HG02763 (cell line): Measurements from ENCODE around the gene CES2.

Experiments used
- ATAC-seq: cut with Tn5 transposase; IDR thresholded peaks from one replicate; pipeline ENCODE4 v1.9.1; 2021; ENCODE audit warnings: mild to moderate bottlenecking, moderate library complexity; ENCODE audit not compliant: unreplicated experiment

Gene CES2

DNA sequence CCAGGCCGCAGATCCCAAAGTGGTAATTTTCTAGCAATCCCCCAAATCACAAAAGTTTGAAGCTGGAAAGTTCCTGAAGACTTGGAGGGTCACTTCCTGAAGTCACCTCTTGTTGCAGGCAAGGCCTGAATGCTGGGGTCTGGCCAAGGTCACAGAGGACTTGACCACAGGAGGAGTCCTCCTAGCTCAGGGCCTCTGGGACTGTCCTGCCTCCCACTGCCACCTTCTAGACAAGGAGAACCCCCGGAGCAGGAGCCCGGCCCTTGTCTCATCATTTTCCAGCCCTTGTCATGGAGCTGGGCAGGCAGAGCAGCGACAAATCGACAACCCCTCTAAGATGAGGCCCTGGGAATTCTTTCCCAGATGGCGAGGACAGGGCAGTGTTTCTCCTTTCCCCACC is 17.0 kb upstream of the CES2 start:
- ATAC-seq = no peak

DNA sequence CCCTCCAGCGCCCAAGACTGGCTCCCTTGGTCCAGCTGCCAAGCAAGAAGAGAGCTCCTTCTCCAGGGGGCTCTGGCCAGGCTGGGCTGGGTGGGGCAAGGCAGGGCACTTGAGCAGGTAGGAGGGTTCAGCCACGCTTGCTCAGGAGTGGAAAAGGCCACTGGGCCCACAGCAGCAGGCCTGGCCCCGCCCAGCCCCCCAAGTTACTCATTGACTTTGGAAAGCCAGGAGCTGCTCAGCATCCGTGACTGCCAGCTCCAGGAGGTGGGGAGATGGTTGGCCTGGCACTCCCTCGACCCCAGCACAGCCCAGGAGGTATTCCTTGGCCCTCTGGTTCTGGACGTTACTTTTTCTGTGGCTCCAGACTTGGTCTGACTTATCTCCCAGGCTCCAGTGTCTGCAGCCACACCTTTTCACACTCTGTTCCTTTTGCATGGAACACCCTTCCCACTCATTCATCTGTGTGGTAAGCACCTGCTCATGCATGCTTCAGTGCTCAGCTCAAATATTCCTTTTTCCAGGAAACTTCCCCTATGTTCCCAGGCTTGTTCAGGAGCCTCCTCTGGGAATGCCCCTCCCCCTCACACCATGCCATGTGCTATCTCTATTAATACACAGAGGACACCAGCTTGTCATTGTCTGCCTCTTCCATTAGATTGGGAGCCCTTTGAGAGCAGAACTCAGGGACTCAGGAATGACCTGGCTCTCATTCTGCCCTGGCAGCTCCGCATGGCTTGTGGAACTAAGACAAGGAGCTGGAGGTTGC is 16.3 kb upstream of the CES2 start, which contains the start of gene CDH16:
CDH16 (minus strand) TSS at position 83 of the 766 bp plus-strand sequence. CDS start 820 bp downstream, outside the sequence.
- ATAC-seq = no peak

GRCh38 chr16:66919569-66920298 is 15.6 kb upstream of the CES2 start:
- no peak for ATAC-seq

- no peak for ATAC-seq
These were observed 15.1 kb upstream of the CES2 start for GRCh38 chr16:66920299-66920590.

DNA sequence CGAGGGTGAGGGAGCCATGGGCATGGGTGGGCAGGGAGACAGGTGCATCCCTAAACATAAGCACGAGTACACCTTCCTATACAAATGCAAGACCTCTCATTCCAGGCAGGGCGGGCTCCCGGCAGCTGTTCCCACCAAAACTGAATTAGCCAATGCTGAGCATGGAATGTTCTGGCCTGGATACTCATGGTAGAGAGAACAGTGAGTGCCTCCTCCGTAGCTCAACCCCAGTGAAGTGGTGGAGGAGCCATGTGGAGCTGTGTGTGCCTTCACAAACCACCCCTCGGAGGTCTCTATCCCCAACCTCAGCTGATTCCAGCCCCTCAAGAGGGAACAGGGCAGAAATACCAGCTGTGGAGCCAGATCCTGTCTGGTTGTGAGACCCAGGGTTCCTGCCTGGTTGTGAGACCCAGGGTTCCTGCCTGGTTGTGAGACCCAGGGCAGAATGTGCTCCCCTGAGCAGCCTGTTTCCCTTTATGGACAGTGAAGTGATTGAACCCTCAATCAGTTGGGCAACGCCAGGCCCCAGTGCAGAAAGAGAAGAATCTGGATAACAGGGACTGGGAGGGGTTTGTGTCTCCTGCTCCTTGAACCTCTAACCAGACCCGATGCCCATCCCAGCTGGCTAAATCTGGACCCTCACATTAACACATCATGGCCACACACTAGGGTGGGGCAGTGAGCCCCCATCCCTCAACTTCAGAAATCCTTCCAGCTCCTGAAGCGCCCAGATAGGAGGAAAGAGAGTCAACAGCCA is 14.2 kb upstream of the CES2 start:
- no peak for ATAC-seq

GRCh38 chr16:66921729-66922450 is 13.4 kb upstream of the CES2 start:
- no peak for ATAC-seq

GRCh38 chr16:66923247-66923731 is 12.0 kb upstream of the CES2 start:
- no peak for ATAC-seq

DNA sequence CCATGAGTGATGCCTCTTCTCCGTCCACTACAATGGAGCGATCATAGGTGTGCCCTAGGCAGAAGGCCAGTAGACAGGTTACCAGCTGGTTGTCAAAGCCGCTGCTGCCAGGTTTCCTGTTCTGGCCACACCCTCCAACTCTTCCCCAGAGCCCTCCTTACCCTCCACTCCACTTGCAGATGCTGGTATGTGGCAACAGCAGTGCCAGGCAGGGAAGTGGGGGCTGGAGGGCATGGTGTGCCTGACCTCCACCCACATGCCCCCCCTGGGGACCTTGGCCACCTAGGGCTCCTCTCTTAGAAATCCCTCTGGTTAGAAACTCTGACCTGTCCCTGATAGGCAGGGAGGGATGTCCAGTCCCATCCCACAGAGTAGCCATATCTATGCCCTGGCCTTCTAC is 11.4 kb upstream of the CES2 start:
- ATAC-seq = no peak

GRCh38 chr16:66924527-66925321 is 10.6 kb upstream of the CES2 start:
- ATAC-seq = no peak

DNA sequence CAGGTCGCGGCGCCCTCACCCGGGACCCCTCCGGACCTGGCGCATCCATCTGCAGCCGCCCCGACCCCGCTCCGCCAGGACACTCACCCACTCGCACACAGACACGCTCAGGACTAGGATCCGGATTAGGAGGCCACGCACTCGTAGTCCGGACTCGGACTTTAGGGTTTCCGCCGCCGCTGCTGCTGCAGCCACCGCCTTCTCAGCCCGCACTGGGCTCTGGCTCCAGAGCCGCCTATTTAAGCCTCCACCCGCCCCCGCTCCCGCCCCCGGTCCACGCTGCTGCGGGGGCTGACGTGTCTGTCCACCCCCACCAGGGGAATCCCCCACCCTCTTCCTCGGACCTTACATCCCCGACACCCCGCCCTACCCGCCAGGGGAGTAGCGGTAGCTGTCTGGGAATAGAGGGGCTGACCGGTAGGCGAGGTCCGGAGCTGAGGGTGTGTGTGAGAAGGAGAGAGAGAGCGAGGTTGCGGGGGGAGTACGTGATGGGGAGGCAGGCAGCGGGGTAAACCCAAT is 9.9 kb upstream of the CES2 start, which contains the start of gene RRAD:
RRAD (minus strand) TSS at position 214 of the 519 bp plus-strand sequence. CDS start 356 bp downstream, outside the sequence.
- no peak for ATAC-seq

- ATAC-seq = no peak
These were observed 9.0 kb upstream of the CES2 start for GRCh38 chr16:66926171-66926947.

DNA sequence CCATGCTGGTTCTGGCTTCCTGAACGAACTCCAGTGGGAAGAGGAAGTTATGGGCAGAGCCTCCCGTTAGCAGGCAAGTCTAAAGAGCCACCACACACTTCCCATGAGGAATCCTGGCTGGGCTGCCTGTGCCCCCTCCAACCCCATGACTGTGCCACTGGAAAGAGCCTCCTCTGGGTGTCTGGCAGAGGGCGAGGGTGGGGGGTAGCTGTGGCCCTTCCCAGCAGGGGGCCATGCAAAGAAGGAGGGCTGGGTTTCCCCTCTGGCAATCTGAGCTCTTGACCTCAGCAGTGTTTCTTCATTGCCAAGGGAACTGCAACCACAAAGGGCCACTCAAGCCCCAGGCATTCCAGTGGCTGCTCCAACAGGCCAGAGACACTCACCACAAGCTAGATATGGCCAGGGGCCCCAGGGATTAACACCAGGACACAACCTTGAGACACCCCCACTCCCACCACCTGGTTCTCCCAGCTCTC is 8.3 kb upstream of the CES2 start:
- ATAC-seq = no peak

GRCh38 chr16:66927918-66928649 is 7.2 kb upstream of the CES2 start:
- no peak for ATAC-seq

DNA sequence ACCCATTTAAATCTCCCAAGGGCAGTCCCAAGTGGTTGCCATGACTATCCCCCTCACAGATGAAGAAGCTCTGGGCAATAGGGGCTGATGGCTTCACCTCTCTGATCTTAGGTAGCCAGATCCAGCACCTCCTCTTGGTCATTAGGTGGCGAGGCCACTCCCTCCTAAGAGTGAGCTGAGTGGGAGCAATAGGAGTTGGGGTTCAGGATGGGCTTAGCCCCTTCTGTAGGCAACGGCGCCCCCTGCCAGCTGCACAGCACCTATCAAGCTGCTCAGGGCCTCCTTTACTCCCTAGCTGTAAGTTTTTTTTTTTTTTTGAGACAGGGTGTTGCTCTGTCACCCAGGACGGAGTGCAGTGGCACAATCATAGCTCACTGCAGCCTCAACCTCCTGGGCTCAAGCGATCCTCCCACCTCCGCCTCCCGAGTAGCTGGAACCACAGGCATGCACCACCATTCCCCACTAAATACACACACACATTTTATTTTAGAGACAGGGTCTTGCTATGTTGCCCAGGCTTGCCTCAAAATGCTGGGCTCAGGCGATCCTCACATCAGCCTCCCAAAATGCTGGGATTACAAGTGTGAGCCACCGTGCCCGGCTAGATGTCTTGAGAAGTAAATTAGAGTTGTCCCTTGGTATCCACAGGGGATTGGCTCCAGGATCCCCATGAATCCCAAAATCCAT is 6.5 kb upstream of the CES2 start:
- no peak for ATAC-seq

GRCh38 chr16:66930189-66930588 is 5.1 kb upstream of the CES2 start:
- ATAC-seq = no peak

DNA sequence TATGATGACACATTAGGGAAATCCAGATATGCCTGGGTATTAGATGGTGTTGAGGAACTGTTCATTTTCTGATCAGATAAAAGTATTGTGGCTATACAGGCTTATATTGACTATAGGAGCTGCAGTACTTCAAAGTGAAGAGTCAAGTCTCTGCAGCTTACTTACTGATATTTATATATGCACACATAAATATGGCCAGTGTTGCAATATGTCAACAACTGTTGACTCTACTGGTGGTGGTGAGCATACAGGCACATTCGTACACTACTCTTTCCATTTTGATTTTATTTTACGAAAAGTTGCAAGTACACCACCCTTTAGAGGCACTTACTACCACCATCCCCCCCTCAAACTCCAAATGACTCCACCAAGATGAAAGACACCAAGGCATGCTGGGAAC is 3.7 kb upstream of the CES2 start:
- no peak for ATAC-seq

- no peak for ATAC-seq
These were observed 3.2 kb upstream of the CES2 start for GRCh38 chr16:66932076-66932475.

- ATAC-seq = no peak
These were observed 1.6 kb upstream of the CES2 start for GRCh38 chr16:66933776-66934137.
